Left ventricle myocardium inferior (tissue), 1 donor: ENCODE results near the gene SFXN5. TPM values are rescaled to one million over a fixed set of nuclear protein-coding genes. Genes with fewer than 3 reads are reported as not detected.

ENCODE experiments used
- DNase-seq: peaks from one replicate; pipeline ENCODE4 v3.0.0-alpha.2; 2020
- H3K27ac ChIP-seq: fragments of 200-600 bp; replicated peaks from 2 replicates; pipeline ENCODE4 v1.8.0; 2021
- H3K27me3 ChIP-seq: fragments of 200-600 bp; 2 replicates; pipeline ENCODE4 v1.8.0; 2021; ENCODE audit warnings: low read depth
- H3K36me3 ChIP-seq: fragments of 200-600 bp; 2 replicates; pipeline ENCODE4 v1.8.0; 2021
- H3K4me1 ChIP-seq: fragments of 200-600 bp; 2 replicates; pipeline ENCODE4 v1.8.0; 2021
- H3K4me3 ChIP-seq: fragments of 200-600 bp; 2 replicates; pipeline ENCODE4 v1.8.0; 2021; ENCODE audit warnings: mild to moderate bottlenecking, moderate library complexity
- H3K9me3 ChIP-seq: fragments of 200-600 bp; replicated peaks from 2 replicates; pipeline ENCODE4 v1.8.0; 2021
- intact Hi-C: fragments of 100-400 bp; cut with micrococcal nuclease; formaldehyde crosslinking; loops from one replicate; pipeline ENCODE4 v1.11.0; 2022
- total RNA-seq: library from RNA; stranded (reverse); fragmentation: NEBNext Ultra II Directional; extraction: Animal tissue kit (Norgen Biotek cat#: 25700); gene quantifications from one replicate; pipeline ENCODE4 v1.2.1, GENCODE V29; 2021
- TF ChIP-seq, protein P1 (sequence below): fragments of 200-600 bp; IDR thresholded peaks from 2 replicates; pipeline ENCODE4 v1.8.0; 2021; ENCODE audit warnings: antibody characterized with exemption, mild to moderate bottlenecking, borderline replicate concordance
- donor health status: DM: no; HTN: yes; CAD: no; lungs with severe emphysema.

The SFXN5 gene
- total RNA-seq, 1 donor from 2014 or later = 9.9 TPM

DNA sequence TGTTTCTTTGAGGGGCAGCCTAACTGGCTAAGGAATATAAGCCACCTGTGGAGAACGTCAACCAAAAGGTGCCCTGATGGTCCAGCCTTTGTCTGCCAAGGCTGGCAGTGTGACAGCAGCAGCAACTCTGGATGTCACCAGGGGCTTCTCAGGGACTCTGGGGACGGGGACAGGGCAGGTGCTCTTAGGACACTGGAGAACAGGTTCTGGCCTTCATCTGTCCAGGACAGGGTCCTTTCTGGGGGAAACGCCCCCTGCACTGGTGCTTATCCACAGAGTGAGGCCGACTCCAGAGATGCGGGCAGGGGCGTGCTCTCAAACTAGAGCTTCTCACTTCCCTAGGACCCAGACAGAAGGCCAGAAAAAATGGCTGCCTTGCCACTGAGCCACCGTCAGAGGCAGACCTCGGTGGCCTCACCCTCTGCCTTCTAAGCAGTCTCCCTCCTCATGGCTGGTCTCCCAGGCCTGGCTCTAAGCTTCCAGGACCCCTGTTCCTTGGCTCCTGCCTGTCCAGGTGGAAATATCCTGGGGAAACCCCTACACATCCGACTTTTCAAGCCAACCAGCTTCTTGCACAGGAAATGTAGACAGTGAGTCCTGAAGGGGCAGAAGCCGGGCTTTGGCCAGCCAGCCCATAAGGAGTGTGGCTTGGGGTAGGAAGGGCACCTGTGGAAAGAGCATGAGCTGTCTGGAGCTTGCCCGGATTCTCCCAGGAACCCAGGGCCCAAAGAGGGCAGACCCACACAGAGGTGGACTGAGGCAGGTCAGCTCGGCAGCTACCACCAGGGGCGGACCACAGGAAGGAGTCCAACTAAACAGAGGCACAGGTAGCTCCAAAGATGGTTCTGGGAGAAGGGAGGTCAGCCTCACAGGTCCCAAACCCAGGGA lies 11.3 kb upstream of the SFXN5 start:
- TF ChIP-seq, protein P1, sequence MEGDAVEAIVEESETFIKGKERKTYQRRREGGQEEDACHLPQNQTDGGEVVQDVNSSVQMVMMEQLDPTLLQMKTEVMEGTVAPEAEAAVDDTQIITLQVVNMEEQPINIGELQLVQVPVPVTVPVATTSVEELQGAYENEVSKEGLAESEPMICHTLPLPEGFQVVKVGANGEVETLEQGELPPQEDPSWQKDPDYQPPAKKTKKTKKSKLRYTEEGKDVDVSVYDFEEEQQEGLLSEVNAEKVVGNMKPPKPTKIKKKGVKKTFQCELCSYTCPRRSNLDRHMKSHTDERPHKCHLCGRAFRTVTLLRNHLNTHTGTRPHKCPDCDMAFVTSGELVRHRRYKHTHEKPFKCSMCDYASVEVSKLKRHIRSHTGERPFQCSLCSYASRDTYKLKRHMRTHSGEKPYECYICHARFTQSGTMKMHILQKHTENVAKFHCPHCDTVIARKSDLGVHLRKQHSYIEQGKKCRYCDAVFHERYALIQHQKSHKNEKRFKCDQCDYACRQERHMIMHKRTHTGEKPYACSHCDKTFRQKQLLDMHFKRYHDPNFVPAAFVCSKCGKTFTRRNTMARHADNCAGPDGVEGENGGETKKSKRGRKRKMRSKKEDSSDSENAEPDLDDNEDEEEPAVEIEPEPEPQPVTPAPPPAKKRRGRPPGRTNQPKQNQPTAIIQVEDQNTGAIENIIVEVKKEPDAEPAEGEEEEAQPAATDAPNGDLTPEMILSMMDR = no peak
- intact Hi-C loops = no loop called here
- H3K4me1 ChIP-seq = peaks cover 8% of the 10 kb centered on the region
- peaks cover 28% of the 10 kb centered on the region for H3K36me3 ChIP-seq
- no peaks in the 10 kb centered on the region for H3K27me3 ChIP-seq
- H3K9me3 ChIP-seq = no peaks in the 10 kb centered on the region
- no peak overlapping the region for H3K27ac ChIP-seq
- H3K4me3 ChIP-seq = no peak overlapping the region
- DNase-seq = no peak

DNA sequence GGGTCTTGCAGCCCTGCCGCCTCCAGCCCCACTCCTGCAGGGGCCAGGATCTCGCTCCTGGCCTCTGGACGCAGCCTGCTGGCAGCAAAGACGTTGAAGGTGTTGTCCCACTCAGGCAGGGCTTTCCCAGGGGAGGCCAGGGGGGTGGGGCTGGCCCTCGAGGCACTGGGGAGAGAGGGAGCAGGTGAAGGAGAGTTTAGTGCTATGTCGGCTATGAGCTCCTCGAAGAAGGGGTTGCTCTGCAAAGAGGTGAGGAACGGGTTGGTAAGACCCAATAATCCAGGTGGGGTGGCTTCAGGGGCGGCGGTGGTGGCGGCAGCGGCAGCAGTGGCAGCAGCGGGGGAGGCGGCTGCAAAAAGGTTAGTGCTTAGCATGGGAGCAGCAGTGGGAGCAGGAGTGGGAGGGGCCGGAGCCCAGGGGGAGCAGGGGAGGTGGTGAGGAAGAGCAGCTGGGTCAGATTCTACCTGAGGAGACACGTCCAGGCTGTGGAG lies 9.7 kb upstream of the SFXN5 start:
- intact Hi-C loops = no loop called here
- no peaks in the 10 kb centered on the region for H3K27me3 ChIP-seq
- TF ChIP-seq, protein P1 = no peak
- H3K9me3 ChIP-seq = no peaks in the 10 kb centered on the region
- no peak overlapping the region for H3K27ac ChIP-seq
- peaks cover 4% of the 10 kb centered on the region for H3K4me1 ChIP-seq
- no peak for DNase-seq
- H3K36me3 ChIP-seq = peaks cover 19% of the 10 kb centered on the region
- H3K4me3 ChIP-seq = no peak overlapping the region

DNA sequence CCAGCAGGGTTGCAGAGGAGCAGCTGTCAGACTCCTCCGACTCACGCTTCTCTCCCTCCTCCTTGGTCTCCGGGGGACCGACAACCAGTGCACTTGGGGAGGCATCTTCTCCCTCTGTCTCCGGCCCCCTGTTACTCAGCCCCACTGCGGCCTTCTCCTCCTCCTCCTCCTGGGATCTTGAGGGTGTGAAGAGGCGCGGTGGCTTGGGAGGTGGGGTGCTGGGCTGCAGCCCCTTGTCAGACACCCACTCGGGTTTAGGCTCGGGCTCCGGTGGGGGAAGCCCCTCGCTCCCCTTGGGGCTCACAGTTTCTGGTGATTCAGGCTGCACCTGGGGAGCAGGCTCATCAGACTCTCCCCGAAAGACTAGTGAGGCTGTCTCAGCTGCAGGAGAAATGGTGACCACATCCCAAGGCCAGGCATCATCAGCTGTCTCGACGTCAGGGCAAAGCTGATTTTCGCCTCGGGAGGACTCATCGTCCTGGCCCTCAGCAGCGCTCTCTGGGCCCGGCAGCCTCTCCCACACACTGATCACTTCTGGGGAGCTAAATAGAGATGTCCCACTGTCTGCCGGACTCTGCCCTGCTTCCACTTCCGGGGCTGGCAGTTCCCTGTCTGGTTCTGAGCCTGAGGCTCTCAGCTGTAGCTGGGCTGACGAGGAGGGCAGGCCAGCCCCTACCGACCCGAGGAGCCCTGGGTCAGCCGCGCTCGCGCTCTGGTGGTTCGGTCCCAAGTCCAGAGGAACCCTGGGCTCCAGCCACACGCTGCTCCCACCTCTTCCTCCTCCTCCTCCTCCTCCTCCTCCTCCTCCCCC lies 9.0 kb upstream of the SFXN5 start:
- H3K36me3 ChIP-seq = peaks cover 22% of the 10 kb centered on the region
- H3K4me1 ChIP-seq = peaks cover 5% of the 10 kb centered on the region
- H3K27me3 ChIP-seq = no peaks in the 10 kb centered on the region
- intact Hi-C loops = no loop called here
- H3K4me3 ChIP-seq = no peak overlapping the region
- DNase-seq = no peak
- TF ChIP-seq, protein P1 = no peak
- no peak overlapping the region for H3K27ac ChIP-seq
- H3K9me3 ChIP-seq = no peaks in the 10 kb centered on the region

DNA sequence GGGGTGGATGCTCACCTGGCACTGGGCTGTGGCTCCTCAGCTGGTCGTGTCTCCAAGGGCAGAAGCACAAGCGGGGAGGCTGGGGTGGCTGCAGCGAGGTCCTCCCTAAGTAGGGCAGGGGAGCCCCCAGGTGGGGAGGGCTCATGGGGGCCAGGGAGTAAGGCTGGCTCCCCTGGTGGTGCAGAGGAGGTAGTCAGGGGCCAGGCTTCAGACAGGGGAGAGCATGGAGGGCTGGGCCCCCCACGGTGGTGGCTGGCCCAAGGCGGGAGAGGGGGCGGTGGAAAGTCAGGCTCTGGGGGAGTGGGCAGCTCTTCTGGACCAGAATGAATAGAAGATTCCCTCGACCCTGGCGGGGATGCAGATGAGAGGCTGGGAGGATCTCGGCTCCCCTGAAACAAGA lies 8.1 kb upstream of the SFXN5 start:
- Histone ChIP-seq H3K4me1 (peaks cover 5% of the 10 kb centered on the region), H3K27ac (no peak overlapping the region), H3K9me3 (no peaks in the 10 kb centered on the region), H3K27me3 (no peaks in the 10 kb centered on the region), H3K36me3 (peaks cover 30% of the 10 kb centered on the region), H3K4me3 (no peak overlapping the region)
- no peak for DNase-seq
- intact Hi-C loops = no loop called here
- TF ChIP-seq, protein P1 = no peak

DNA sequence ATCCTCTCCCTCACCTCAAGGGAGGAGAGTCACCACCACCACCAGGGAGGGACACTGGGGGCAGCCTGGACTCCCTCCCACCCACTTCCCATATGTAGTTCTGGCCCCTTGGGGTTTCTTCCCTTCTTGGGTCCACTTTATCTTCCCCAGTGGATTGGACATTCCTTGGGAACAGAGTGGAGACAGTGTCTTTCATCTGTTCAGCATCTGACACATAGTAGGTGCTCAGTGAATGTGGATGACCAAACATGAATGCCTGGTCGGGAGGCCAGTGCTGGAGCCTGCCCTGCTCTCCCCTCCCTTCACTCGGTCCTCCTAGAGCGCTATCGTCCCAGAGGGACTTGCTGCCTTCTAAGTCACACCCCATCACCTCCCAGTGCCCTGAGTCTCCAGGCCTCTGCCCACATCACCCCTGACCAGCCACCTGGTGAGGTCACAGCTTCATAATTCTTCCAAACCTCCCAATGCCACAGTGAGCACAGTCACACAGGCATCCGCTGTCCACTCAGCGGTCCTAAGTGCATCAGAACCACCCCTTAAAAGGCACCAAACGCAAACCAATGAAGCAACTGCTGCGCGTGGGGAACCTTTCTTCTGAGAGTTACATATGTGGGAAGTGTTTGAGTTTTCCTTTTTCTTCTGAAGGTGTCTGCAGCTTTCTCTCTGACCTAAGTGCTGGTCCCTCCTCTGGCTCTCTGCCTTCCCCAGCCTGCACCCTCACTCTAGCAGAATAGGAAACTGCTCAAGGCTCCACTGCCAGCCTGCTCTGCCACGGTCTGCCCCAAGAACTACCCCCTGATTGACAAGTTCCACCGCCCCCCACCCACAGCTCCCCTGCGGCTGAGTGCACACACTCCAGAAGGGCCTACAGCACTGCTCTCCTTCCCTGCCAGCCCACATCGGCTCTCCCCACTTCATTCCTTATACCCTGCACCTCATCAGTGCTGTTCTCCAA lies 7.2 kb upstream of the SFXN5 start:
- H3K9me3 ChIP-seq = no peaks in the 10 kb centered on the region
- intact Hi-C loops = no loop called here
- H3K27me3 ChIP-seq = no peaks in the 10 kb centered on the region
- H3K27ac ChIP-seq = no peak overlapping the region
- H3K4me3 ChIP-seq = no peak overlapping the region
- DNase-seq = no peak
- H3K36me3 ChIP-seq = peaks cover 30% of the 10 kb centered on the region
- TF ChIP-seq, protein P1 = no peak
- H3K4me1 ChIP-seq = peaks cover 5% of the 10 kb centered on the region
